Heart right ventricle (tissue), 16 donors: ENCODE results near the gene PYGB. TPM values are rescaled to one million over a fixed set of nuclear protein-coding genes. Genes with fewer than 3 reads are reported as not detected.
A peak's percentile ranks its signal among the peaks of the same experiment; 100 is the strongest.

Experiments
- ATAC-seq, 8 donors: fragments of 200-7000 bp; cut with Tn5 transposase; one replicate each; pipeline ENCODE4 v1.9.1; 2020; ENCODE audit warnings: mild to moderate bottlenecking in 8 of 8, moderate library complexity in 8 of 8, moderate number of reproducible peaks in 1 of 8
- DNase-seq, 2 donors: peaks; one replicate each; pipeline ENCODE4 v3.0.0-alpha.2; 2020
- H3K27ac ChIP-seq, 10 donors: fragments of 200-600 bp; sonication (generic) in 2 of 10; one replicate each; pipeline versions ENCODE4 v1.5.0 to v1.8.0; 2020 to 2022; ENCODE audit warnings: mild to moderate bottlenecking in 3 of 10
- H3K27me3 ChIP-seq, 7 donors: fragments of 200-600 bp; one replicate each; pipeline ENCODE4 v1.8.0; 2021 to 2022; ENCODE audit warnings: mild to moderate bottlenecking in 2 of 7
- H3K36me3 ChIP-seq, 9 donors: fragments of 200-600 bp; sonication (generic) in 1 of 9; one replicate each; pipeline versions ENCODE4 v1.5.0 to v1.8.0; 2020 to 2022; ENCODE audit warnings: mild to moderate bottlenecking in 2 of 9
- H3K4me1 ChIP-seq, 9 donors: fragments of 200-600 bp; sonication (generic) in 1 of 9; one replicate each; pipeline versions ENCODE4 v1.5.0 to v1.8.0; 2020 to 2022; ENCODE audit warnings: mild to moderate bottlenecking in 4 of 9
- H3K4me3 ChIP-seq, 10 donors: fragments of 200-600 bp; sonication (generic) in 2 of 10; one replicate each; pipeline versions ENCODE4 v1.5.0 to v1.8.0; 2020 to 2022; ENCODE audit warnings: mild to moderate bottlenecking in 7 of 10, moderate library complexity in 2 of 10
- H3K9me3 ChIP-seq, 11 donors: fragments of 200-600 bp in 10 of 11; sonication (generic) in 2 of 11; one replicate each; pipeline versions ENCODE4 v1.5.0 to v1.8.0; 2013 to 2022; ENCODE audit warnings: mild to moderate bottlenecking in 2 of 11, control low read depth in 1 of 11, moderate library complexity in 1 of 11
- CTCF ChIP-seq, 9 donors: fragments of 200-600 bp; sonication (generic) in 2 of 9; IDR thresholded peaks; one replicate each; pipeline versions ENCODE4 v1.5.0 to v1.8.0; 2021 to 2022; ENCODE audit warnings: antibody characterized with exemption in 9 of 9, mild to moderate bottlenecking in 5 of 9, moderate library complexity in 1 of 9
- WGBS, 2 donors: extraction: QIAGEN DNeasy Blood & Tissue Kit; methylation state at CpG; one replicate each; pipeline ENCODE4 v1.1.7; 2013; ENCODE audit warnings: inconsistent platforms in 1 of 2; 5-methylcytosine and 5-hydroxymethylcytosine counted together
- intact Hi-C, 10 donors: fragments of 100-400 bp; cut with DNase I; formaldehyde crosslinking; loops; one replicate each; pipeline versions ENCODE4 v1.11.1 to v1.14.2; 2022
- polyA plus RNA-seq, 2 donors: library from polyadenylated mRNA; stranded (reverse); fragments of 200-250 nt; gene quantifications; one replicate each; pipeline ENCODE4 v1.2.3, GENCODE V29; 2013
- total RNA-seq, 10 donors: library from RNA; stranded (reverse); fragmentation: NEBNext Ultra II Directional in 3 of 10; extraction: Animal tissue kit (Norgen Biotek cat#: 25700) in 3 of 10; gene quantifications; one replicate each; pipeline versions ENCODE4 v1.2.1 to v1.2.4, GENCODE V29; 2021 to 2023
- donor health status: Arrhythmogenic right ventricular cardiomyopathy.
- donor health status: ischemic (EF 13 %, LVEDD 7.1; RV severe dilation, severe dysfunction).
- donor health status: healthy with polysubstance abuse.
- donor health status: DM: no; HTN: yes; CAD: no.
- donor health status: DM: no; HTN: no; CAD: no.
- donor health status: ischemic (EF 25% LVEDD 6.9; RV normal size, moderate dysfunction).
- donor health status: ischemic (EF 25% LVEDD 5.7; RV mildly dilated, moderate dysfunction).
- donor health status: healthy.
- donor health status: DM: yes; HTN: yes; CAD: no.
- donor health status: Ischemic cardiomyopathy.
- donor health status: ischemic (EF 35%, LVEDD 5.7; RV mildly dilated, moderate dysfunction).
- donor health status: nonischemic (EF 11% LVEDD 7.7; RV severe dilation, severe dysfunction).
- donor health status: DM: yes; HTN: yes; CAD: no.
- donor health status: PGD.
- donor health status: ischemic (EF 29% LVEDD 5.4; RV normal size, mild dysfunction).
- donor health status: nonischemic (EF 23%, LVEDD 6.1; RV moderate dilation, normal function).

The PYGB gene
- total and polyA plus RNA-seq, 12 donors = 83.1 to 462 (median 269) TPM

GRCh38 chr20:25206063-25206403 is 41.9 kb upstream of the PYGB start:
- no peak for TF ChIP-seq CTCF (IDR thresholded peaks at IDR 0.05)
- Histone ChIP-seq H3K36me3 (peaks cover 0 to 29% (median 12%) of the 10 kb centered on the region in 9 donors), H3K27me3 (no peaks in the 10 kb centered on the region), H3K27ac (peak overlapping the region; percentile 5 to 79 (median 62)), H3K4me1 (peaks cover 0 to 41% (median 20%) of the 10 kb centered on the region in 9 donors), H3K9me3 (peaks cover 0 to 8% (median 0%) of the 10 kb centered on the region in 11 donors), H3K4me3 (no peak overlapping the region)
- DNase-seq = no peak
- intact Hi-C loops = no loop called here
- ATAC-seq = peak in 5 of 8 donors; percentile 14 to 31 (median 22)
- 82 to 84% methylated on average over 9 of the region's 9 CpGs for WGBS, 2 donors

DNA sequence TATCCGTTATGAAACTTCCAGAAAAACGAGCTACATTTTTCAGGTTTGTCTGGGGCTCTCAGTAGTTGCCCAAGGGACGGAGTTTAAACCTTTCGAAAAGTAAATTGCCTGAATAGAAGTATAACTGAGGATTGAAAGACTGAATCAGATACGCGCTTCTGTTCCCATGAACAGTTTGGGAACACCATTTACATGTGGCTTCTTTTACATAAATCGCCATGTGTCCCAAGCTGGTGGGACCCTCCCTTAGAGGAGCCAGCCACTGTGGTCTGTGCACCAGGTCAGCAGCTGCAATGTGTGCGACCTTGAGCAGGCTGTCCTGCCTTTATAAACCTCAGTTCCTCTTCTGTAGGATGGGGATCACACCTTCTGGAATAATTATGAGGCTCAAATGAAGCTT is 41.3 kb upstream of the PYGB start:
- peaks cover 0 to 8% (median 0%) of the 10 kb centered on the region in 11 donors for H3K9me3 ChIP-seq
- peak overlapping the region in 3 of 10 donors; percentile 18 to 71 (median 25) for H3K27ac ChIP-seq
- H3K27me3 ChIP-seq = no peaks in the 10 kb centered on the region
- intact Hi-C loops = no loop called here
- peaks cover 0 to 34% (median 13%) of the 10 kb centered on the region in 9 donors for H3K36me3 ChIP-seq
- TF ChIP-seq CTCF (IDR thresholded peaks at IDR 0.05) = no peak
- no peak for DNase-seq
- peaks cover 0 to 39% (median 20%) of the 10 kb centered on the region in 9 donors for H3K4me1 ChIP-seq
- no peak for ATAC-seq
- WGBS, 2 donors = 98% methylated on average over 8 of the region's 8 CpGs
- H3K4me3 ChIP-seq = no peak overlapping the region

DNA sequence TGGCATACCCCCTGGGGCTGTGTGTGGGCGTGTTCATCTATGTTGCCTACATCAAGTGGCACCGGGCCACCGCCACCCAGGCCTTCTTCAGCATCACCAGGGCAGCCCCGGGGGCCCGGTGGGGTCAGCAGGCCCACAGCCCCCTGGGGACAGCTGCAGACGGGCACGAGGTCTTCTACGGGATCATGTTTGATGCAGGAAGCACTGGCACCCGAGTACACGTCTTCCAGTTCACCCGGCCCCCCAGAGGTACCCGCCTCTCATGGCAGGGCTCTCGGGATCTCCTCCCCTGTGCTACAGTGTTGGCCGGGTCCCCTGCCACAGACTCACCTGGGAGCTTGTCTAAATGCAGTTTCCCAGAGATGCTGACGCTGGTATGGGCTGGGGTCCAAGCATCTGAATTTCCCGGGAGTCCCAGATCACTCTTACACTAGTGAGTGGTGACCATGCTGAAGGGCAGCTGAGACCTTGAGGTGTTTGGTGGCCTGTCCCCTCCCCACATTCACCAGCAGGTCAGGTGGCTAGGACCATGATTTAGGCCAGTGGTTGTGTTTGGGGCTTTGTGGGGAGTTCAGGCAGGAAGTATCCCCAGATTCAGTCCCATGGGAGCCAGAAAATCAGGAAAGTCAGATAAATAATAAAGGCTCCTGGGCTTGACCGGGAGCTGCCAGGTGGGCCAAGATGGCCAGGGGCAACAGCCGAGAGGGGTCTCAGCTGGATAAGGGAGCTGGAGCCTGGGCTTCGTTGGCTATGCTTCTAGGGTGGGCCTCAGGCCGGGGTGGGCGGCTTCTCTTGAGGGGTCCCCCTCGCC is 40.5 kb upstream of the PYGB start:
- intact Hi-C loops = no loop called here
- H3K36me3 ChIP-seq = peaks cover 0 to 42% (median 17%) of the 10 kb centered on the region in 9 donors
- peak overlapping the region in 1 of 10 donors; percentile 71 for H3K27ac ChIP-seq
- H3K4me3 ChIP-seq = no peak overlapping the region
- peaks cover 0 to 7% (median 0%) of the 10 kb centered on the region in 11 donors for H3K9me3 ChIP-seq
- no peak for TF ChIP-seq CTCF (IDR thresholded peaks at IDR 0.05)
- no peaks in the 10 kb centered on the region for H3K27me3 ChIP-seq
- ATAC-seq (peak in 2 of 8 donors; percentile 6 to 19), DNase-seq (no peak)
- H3K4me1 ChIP-seq = peaks cover 0 to 44% (median 20%) of the 10 kb centered on the region in 9 donors
- 93 to 94% methylated on average over 22 of the region's 22 CpGs for WGBS, 2 donors

DNA sequence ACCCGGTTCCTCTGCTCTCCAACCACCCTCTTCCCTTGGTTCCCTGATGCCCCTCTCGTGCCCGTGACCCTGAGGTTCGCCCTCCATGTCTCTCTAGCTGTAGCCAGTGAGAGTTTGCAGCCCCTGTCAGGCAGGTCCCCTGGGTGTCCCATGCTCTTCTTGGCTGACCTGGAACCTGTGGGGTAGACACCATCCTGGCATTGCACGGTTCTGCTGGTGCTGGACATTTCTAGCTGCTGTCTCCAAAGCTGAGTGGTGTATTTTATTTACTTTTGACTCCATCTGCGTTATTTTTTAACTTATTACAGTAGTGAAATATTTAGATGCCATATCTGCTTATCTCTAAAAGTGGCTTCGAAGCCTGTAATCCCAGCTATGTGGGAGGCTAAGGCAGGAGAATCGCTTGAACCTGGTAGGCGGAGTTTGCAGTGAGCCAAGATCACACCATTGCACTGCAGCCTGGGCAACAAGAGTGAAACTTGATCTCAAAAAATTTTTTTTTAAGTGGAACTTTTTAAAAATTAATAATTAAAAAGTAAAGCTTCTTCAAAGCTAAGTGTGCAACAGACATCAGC is 39.8 kb upstream of the PYGB start:
- no peak for TF ChIP-seq CTCF (IDR thresholded peaks at IDR 0.05)
- DNase-seq (no peak), ATAC-seq (no peak)
- H3K27ac ChIP-seq = peak overlapping the region in 1 of 10 donors; percentile 71
- peaks cover 0 to 49% (median 18%) of the 10 kb centered on the region in 9 donors for H3K36me3 ChIP-seq
- peaks cover 0 to 45% (median 20%) of the 10 kb centered on the region in 9 donors for H3K4me1 ChIP-seq
- H3K27me3 ChIP-seq = no peaks in the 10 kb centered on the region
- 81% methylated on average over 9 of the region's 9 CpGs for WGBS, 2 donors
- peaks cover 0 to 3% (median 0%) of the 10 kb centered on the region in 11 donors for H3K9me3 ChIP-seq
- intact Hi-C loops = no loop called here
- H3K4me3 ChIP-seq = no peak overlapping the region
